ENCODE results near the gene INAVA. TPM values are rescaled to one million over a fixed set of nuclear protein-coding genes. Genes with fewer than 3 reads are reported as not detected.
A peak's percentile ranks its signal among the peaks of the same experiment; 100 is the strongest.

Gene INAVA
- total RNA-seq, 1 donor from 2014 or later = 9.0 TPM

- H3K4me1 ChIP-seq = no peaks in the 10 kb centered on the region
- intact Hi-C loops (cut with DNase I) = no loop called here
- H3K27me3 ChIP-seq = no peaks in the 10 kb centered on the region
- no peak overlapping the region for H3K4me3 ChIP-seq
- no peak overlapping the region for H3K27ac ChIP-seq
- DNase-seq (no peak), ATAC-seq (no peak)
- no peaks in the 10 kb centered on the region for H3K9me3 ChIP-seq
- H3K36me3 ChIP-seq = no peaks in the 10 kb centered on the region
- TF ChIP-seq, protein P1, sequence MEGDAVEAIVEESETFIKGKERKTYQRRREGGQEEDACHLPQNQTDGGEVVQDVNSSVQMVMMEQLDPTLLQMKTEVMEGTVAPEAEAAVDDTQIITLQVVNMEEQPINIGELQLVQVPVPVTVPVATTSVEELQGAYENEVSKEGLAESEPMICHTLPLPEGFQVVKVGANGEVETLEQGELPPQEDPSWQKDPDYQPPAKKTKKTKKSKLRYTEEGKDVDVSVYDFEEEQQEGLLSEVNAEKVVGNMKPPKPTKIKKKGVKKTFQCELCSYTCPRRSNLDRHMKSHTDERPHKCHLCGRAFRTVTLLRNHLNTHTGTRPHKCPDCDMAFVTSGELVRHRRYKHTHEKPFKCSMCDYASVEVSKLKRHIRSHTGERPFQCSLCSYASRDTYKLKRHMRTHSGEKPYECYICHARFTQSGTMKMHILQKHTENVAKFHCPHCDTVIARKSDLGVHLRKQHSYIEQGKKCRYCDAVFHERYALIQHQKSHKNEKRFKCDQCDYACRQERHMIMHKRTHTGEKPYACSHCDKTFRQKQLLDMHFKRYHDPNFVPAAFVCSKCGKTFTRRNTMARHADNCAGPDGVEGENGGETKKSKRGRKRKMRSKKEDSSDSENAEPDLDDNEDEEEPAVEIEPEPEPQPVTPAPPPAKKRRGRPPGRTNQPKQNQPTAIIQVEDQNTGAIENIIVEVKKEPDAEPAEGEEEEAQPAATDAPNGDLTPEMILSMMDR (IDR thresholded peaks at IDR 0.05) = no peak
These were observed 9.1 kb downstream of the INAVA start for GRCh38 chr1:200903793-200904192.

DNA sequence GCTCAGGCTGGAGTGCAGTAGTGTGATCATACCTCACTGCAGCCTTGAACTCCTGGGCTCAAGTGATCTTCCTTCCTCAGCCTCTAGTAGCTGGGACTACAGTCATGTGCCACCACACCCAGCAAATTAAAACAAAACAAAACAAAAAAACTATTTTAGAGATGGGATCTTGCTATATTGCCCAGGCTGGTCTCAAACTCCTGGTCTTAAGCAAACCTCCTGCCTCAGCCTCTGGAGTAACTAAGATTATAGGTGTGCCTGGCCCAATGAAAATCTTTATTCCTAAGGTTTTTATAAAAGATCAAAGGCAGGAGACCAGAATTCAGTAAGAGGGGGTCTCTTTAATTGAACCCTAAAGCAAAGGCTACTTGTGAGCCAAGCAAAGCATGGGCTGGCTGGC, 10.1 kb downstream of the INAVA start:
- ATAC-seq = no peak
- H3K9me3 ChIP-seq = no peaks in the 10 kb centered on the region
- TF ChIP-seq, protein P1 (IDR thresholded peaks at IDR 0.05) = no peak
- no peak for DNase-seq
- H3K36me3 ChIP-seq = no peaks in the 10 kb centered on the region
- no peak overlapping the region for H3K27ac ChIP-seq
- no peak overlapping the region for H3K4me3 ChIP-seq
- intact Hi-C loops (cut with DNase I) = no loop called here
- no peaks in the 10 kb centered on the region for H3K27me3 ChIP-seq
- no peaks in the 10 kb centered on the region for H3K4me1 ChIP-seq

DNA sequence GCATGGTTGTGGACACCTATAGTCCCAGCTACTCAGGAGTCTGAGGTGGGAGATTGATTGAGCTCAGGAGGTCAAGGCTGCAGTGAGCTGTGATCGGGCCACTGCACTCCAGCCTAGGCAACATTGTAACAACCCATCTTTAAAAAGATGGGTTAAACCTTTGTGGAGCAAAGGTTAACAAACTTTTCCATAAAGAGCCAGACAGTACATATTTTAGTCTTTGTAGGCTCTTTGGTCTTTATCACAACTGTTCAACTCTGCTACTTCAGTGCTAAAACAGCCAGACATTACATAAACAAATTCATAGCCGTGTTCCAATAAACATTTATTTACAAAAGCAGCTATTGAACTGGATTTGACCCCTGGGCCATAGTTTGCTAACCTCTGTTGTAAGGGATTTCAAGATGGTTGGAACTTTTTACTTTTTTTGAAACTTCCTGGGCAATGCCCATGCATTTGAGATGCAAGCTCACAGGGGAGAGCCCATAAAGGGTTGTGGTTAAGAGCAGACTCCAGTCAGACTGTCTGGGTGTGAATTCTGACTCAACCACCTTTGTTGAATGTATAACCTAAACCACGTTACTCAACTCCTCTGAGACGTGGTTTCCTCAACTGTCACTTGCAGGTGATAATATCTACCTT, 10.8 kb downstream of the INAVA start:
- H3K9me3 ChIP-seq = no peaks in the 10 kb centered on the region
- no peak overlapping the region for H3K27ac ChIP-seq
- intact Hi-C loops (cut with DNase I) = no loop called here
- H3K4me1 ChIP-seq = no peaks in the 10 kb centered on the region
- TF ChIP-seq, protein P1 (IDR thresholded peaks at IDR 0.05) = no peak
- H3K4me3 ChIP-seq = no peak overlapping the region
- ATAC-seq = no peak
- DNase-seq = no peak
- H3K27me3 ChIP-seq = no peaks in the 10 kb centered on the region
- H3K36me3 ChIP-seq = no peaks in the 10 kb centered on the region

GRCh38 chr1:200906491-200906890, 11.8 kb downstream of the INAVA start:
- intact Hi-C loops (cut with DNase I) = no loop called here
- Histone ChIP-seq H3K27me3 (no peaks in the 10 kb centered on the region), H3K9me3 (no peaks in the 10 kb centered on the region), H3K4me1 (no peaks in the 10 kb centered on the region), H3K4me3 (no peak overlapping the region), H3K36me3 (no peaks in the 10 kb centered on the region), H3K27ac (no peak overlapping the region)
- no peak for ATAC-seq
- TF ChIP-seq, protein P1 (IDR thresholded peaks at IDR 0.05) = no peak
- no peak for DNase-seq

GRCh38 chr1:200907611-200908097, 13.0 kb downstream of the INAVA start:
- TF ChIP-seq, protein P1 (IDR thresholded peaks at IDR 0.05) = no peak
- H3K4me1 ChIP-seq = no peaks in the 10 kb centered on the region
- no peaks in the 10 kb centered on the region for H3K36me3 ChIP-seq
- H3K4me3 ChIP-seq = no peak overlapping the region
- H3K27me3 ChIP-seq = no peaks in the 10 kb centered on the region
- intact Hi-C loops (cut with DNase I) = no loop called here
- ATAC-seq (peak; percentile 8), DNase-seq (no peak)
- no peaks in the 10 kb centered on the region for H3K9me3 ChIP-seq
- no peak overlapping the region for H3K27ac ChIP-seq

Measured in upper lobe of right lung (tissue), 1 donor.